ENCODE measurements around the gene ARMC10. TPM values are rescaled to one million over a fixed set of nuclear protein-coding genes. Genes with fewer than 3 reads are reported as not detected.
A peak's percentile ranks its signal among the peaks of the same experiment; 100 is the strongest.
"Not testable (repeated sequence)": the region's sequence is repeated elsewhere in the genome, so short reads cannot be mapped to it uniquely, and the experiment has no call there.

ARMC10 gene
- total RNA-seq, 2 experiments from 2014 or later, result 49.7 to 53.3 TPM

GRCh38 chr7:103080923-103081322 lies 6.0 kb downstream of the ARMC10 start:
- no peak overlapping the region for H3K4me3 Mint-ChIP-seq
- ChIA-PET CTCF (interaction anchor here (1.2 kb wide), 1 partner anchor 48 kb away, joined by 3 read pairs; no protein-coding TSS in a partner anchor), POLR2A (no interaction called here)
- intact Hi-C loops (cut with micrococcal nuclease), result no loop called here
- H3K36me3 Mint-ChIP-seq, result peaks cover 9% of the 10 kb centered on the region
- peaks cover 23% of the 10 kb centered on the region for H3K4me1 Mint-ChIP-seq (ENCODE audit: low read depth)
- no peak for DNase-seq
- no peaks in the 10 kb centered on the region for H3K27me3 Mint-ChIP-seq
- no peaks in the 10 kb centered on the region for H3K9me3 Mint-ChIP-seq
- no peak overlapping the region for H3K27ac Mint-ChIP-seq

GRCh38 chr7:103082497-103082896 lies 7.6 kb downstream of the ARMC10 start:
- ChIA-PET CTCF (no interaction called here), POLR2A (no interaction called here)
- Mint-ChIP-seq H3K27ac (no peak overlapping the region), H3K4me1 (ENCODE audit: low read depth) (peaks cover 13% of the 10 kb centered on the region), H3K27me3 (no peaks in the 10 kb centered on the region), H3K36me3 (peaks cover 18% of the 10 kb centered on the region), H3K9me3 (no peaks in the 10 kb centered on the region), H3K4me3 (no peak overlapping the region)
- DNase-seq, result no peak
- intact Hi-C loops (cut with micrococcal nuclease), result no loop called here

DNA sequence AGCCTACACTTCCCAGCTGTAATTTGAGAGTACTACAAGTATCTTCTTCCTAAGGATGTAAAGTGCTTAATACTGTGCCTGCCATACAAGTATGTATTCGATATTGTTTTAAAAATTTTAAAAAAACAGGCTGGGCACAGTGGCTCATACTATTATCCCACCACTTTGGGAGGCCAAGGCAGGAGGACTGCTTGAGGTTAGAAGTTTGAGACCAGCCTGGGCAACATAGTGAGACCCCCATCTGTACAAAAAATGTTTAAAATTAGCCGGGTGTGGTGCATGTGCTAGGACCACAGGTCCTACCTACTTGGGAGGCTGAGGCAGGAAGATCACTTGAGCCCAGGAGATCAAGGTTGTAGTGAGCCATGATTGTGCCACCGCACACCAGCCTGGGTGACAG lies 8.3 kb downstream of the ARMC10 start:
- H3K4me1 Mint-ChIP-seq (ENCODE audit: low read depth), result peaks cover 9% of the 10 kb centered on the region
- DNase-seq, result no peak
- no peaks in the 10 kb centered on the region for H3K9me3 Mint-ChIP-seq
- H3K27ac Mint-ChIP-seq, result no peak overlapping the region
- intact Hi-C loops (cut with micrococcal nuclease), result no loop called here
- ChIA-PET CTCF (no interaction called here), POLR2A (no interaction called here)
- H3K36me3 Mint-ChIP-seq, result peaks cover 20% of the 10 kb centered on the region
- H3K4me3 Mint-ChIP-seq, result no peak overlapping the region
- H3K27me3 Mint-ChIP-seq, result no peaks in the 10 kb centered on the region

- H3K4me1 Mint-ChIP-seq (ENCODE audit: low read depth); H3K27me3 Mint-ChIP-seq; intact Hi-C loops (cut with micrococcal nuclease); DNase-seq; H3K4me3 Mint-ChIP-seq; POLR2A ChIA-PET; H3K9me3 Mint-ChIP-seq: not testable (repeated sequence)
- Mint-ChIP-seq H3K27ac (peak overlapping the region; percentile 40), H3K36me3 (peaks cover 44% of the 10 kb centered on the region)
- CTCF ChIA-PET, result interaction anchor here (1.0 kb wide), 1 partner anchor 17 kb away, joined by 3 read pairs; the partner anchor contains the start of gene ARMC10
Observed at GRCh38 chr7:103092321-103092720, 17.4 kb downstream of the ARMC10 start.

- H3K27me3 Mint-ChIP-seq, result no peaks in the 10 kb centered on the region
- H3K4me3 Mint-ChIP-seq, result no peak overlapping the region
- no peaks in the 10 kb centered on the region for H3K4me1 Mint-ChIP-seq (ENCODE audit: low read depth)
- CTCF ChIA-PET, result interaction anchor here (1.0 kb wide), 1 partner anchor 18 kb away, joined by 3 read pairs; the partner anchor contains the start of gene ARMC10
- POLR2A ChIA-PET, result no interaction called here
- no peaks in the 10 kb centered on the region for H3K9me3 Mint-ChIP-seq
- no peak overlapping the region for H3K27ac Mint-ChIP-seq
- DNase-seq, result no peak
- intact Hi-C loops (cut with micrococcal nuclease), result no loop called here
- H3K36me3 Mint-ChIP-seq, result peaks cover 42% of the 10 kb centered on the region
Observed at GRCh38 chr7:103093429-103093828, 18.5 kb downstream of the ARMC10 start.

DNA sequence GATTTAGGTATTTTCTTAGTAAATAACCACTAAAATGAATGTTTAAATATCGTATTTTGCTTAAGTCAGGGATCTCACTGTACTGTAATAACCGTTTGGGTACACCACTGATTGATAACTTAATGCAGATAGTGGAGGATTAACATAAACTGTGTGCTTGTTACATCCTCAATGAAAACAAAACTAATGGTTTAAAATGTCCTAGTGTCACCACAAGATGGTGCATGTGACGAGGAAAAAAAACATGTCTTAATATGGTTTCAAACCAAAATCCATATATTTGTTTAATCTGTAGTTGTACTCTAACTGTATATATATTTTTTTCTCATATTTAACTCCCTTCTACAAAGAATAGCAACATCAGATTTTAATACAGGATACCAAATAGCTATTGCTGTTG lies 19.2 kb downstream of the ARMC10 start:
- ChIA-PET CTCF (no interaction called here), POLR2A (no interaction called here)
- H3K36me3 Mint-ChIP-seq, result peaks cover 38% of the 10 kb centered on the region
- no peaks in the 10 kb centered on the region for H3K9me3 Mint-ChIP-seq
- no peaks in the 10 kb centered on the region for H3K4me1 Mint-ChIP-seq (ENCODE audit: low read depth)
- H3K27ac Mint-ChIP-seq, result no peak overlapping the region
- no peak overlapping the region for H3K4me3 Mint-ChIP-seq
- DNase-seq, result no peak
- intact Hi-C loops (cut with micrococcal nuclease), result no loop called here
- H3K27me3 Mint-ChIP-seq, result no peaks in the 10 kb centered on the region

- CTCF ChIA-PET; H3K9me3 Mint-ChIP-seq; intact Hi-C loops (cut with micrococcal nuclease); H3K27me3 Mint-ChIP-seq; H3K27ac Mint-ChIP-seq; POLR2A ChIA-PET; H3K4me1 Mint-ChIP-seq (ENCODE audit: low read depth); DNase-seq; H3K4me3 Mint-ChIP-seq: not testable (repeated sequence)
- H3K36me3 Mint-ChIP-seq, result peaks cover 33% of the 10 kb centered on the region
Observed at GRCh38 chr7:103095558-103095957, 20.6 kb downstream of the ARMC10 start.

- POLR2A ChIA-PET, result no interaction called here
- CTCF ChIA-PET, result interaction anchor here (1.0 kb wide), 1 partner anchor 309 kb away, joined by 4 read pairs; no protein-coding TSS in a partner anchor
- no peak for DNase-seq
- no peaks in the 10 kb centered on the region for H3K9me3 Mint-ChIP-seq
- H3K4me3 Mint-ChIP-seq, result no peak overlapping the region
- H3K4me1 Mint-ChIP-seq (ENCODE audit: low read depth), result no peaks in the 10 kb centered on the region
- no peaks in the 10 kb centered on the region for H3K27me3 Mint-ChIP-seq
- H3K27ac Mint-ChIP-seq, result no peak overlapping the region
- intact Hi-C loops (cut with micrococcal nuclease), result no loop called here
- peaks cover 30% of the 10 kb centered on the region for H3K36me3 Mint-ChIP-seq
Observed at GRCh38 chr7:103097041-103097440, 22.1 kb downstream of the ARMC10 start.

DNA sequence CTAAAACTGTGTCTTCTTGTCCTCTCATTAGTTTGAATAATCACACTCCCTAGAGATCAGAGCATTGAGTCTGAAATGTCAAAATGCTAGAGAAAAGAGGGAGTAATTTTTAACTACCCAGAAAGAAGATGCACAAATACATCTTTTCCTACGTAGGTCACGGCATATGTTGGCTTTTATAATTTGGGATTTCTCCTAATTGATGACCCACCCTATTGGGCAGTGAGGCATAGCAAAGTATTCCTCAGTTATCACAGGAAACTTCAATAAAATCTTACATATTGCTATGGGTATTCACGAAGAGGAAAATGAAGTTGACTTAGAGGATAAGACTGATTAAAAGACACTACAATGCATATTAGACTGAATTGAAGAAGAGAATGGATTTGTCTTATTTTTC lies 25.4 kb downstream of the ARMC10 start:
- Mint-ChIP-seq H3K4me1 (ENCODE audit: low read depth) (no peaks in the 10 kb centered on the region), H3K27me3 (no peaks in the 10 kb centered on the region), H3K27ac (no peak overlapping the region), H3K36me3 (peaks cover 22% of the 10 kb centered on the region), H3K9me3 (no peaks in the 10 kb centered on the region), H3K4me3 (no peak overlapping the region)
- DNase-seq, result no peak
- ChIA-PET CTCF (no interaction called here), POLR2A (no interaction called here)
- intact Hi-C loops (cut with micrococcal nuclease), result no loop called here

DNA sequence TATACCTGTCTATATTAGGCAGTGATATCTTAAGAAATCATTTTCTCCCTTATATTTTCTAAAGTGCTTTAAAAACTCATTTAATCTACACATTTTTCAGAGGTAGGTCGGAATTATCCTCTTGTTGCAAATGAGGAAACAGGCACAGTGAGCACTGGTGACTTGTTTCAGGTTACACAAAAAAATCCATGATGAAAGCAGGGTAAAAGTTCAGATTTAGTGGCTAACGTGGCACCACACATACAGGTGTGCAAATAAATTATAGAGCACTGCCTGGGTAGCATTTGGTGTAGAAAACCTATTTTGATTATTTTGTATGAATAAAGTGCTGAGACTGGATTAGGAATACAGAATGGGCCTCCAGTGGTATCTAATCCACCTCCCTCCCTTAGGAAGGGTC lies 26.6 kb downstream of the ARMC10 start:
- Mint-ChIP-seq H3K36me3 (peaks cover 18% of the 10 kb centered on the region), H3K9me3 (no peaks in the 10 kb centered on the region), H3K4me1 (ENCODE audit: low read depth) (no peaks in the 10 kb centered on the region), H3K4me3 (no peak overlapping the region), H3K27me3 (no peaks in the 10 kb centered on the region), H3K27ac (no peak overlapping the region)
- ChIA-PET CTCF (no interaction called here), POLR2A (no interaction called here)
- DNase-seq, result no peak
- intact Hi-C loops (cut with micrococcal nuclease), result no loop called here

DNA sequence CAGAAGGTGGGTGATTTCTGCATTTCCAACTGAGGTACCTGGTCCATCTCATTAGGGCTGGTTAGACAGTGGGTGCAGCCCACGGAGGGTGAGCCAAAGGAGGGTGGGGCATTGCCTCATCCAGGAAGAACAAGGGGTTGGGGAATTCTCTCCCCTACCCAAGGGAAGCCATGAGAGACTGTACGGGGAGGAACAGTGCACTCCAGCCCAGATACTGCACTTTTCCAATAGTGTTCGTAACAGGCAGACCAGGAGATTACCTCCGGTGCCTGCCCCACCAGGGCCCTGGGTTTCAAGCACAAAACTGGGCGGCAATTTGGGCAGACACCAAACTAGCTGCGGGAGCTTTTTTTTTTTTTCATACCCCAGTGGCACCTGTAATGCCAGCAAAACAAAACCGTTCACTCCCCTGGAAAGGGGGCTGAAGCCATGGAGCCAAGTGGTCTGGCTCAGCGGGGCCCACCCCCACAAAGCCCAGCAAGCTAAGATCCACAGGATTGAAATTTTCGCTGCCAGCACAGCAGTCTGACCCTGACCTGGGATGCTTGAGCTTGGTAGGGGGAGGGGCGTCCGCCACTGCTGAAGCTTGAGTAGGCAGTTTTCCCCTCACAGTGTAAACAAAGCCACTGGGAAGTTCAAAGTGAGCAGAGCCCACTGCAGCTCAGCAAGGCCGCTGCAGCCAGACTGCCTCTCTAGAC lies 31.2 kb downstream of the ARMC10 start:
- H3K27ac Mint-ChIP-seq, result no peak overlapping the region
- H3K36me3 Mint-ChIP-seq, result peaks cover 39% of the 10 kb centered on the region
- no peak for DNase-seq
- peaks cover 17% of the 10 kb centered on the region for H3K9me3 Mint-ChIP-seq
- H3K4me3 Mint-ChIP-seq, result no peak overlapping the region
- intact Hi-C loops (cut with micrococcal nuclease), result no loop called here
- no peaks in the 10 kb centered on the region for H3K27me3 Mint-ChIP-seq
- ChIA-PET POLR2A (no interaction called here), CTCF (no interaction called here)
- H3K4me1 Mint-ChIP-seq (ENCODE audit: low read depth), result peaks cover 7% of the 10 kb centered on the region

DNA sequence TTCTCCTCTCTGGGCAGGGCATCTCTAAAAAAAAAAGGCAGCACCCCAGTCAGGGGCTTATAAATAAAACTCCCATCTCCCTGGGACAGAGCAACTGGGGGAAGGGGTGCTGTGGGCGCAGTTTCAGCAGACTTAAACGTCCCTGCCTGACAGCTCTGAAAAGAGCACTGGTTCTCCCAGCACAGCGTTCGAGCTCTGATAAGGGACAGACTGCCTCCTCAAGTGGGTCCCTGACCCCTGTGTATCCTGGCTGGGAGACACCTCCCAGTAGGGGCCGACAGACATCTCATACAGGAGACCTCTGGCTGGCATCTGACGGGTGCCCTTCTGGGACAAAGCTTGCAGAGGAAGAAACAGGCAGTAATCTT lies 31.7 kb downstream of the ARMC10 start:
- H3K27ac Mint-ChIP-seq; DNase-seq; H3K4me1 Mint-ChIP-seq (ENCODE audit: low read depth); intact Hi-C loops (cut with micrococcal nuclease); CTCF ChIA-PET; H3K27me3 Mint-ChIP-seq; POLR2A ChIA-PET; H3K4me3 Mint-ChIP-seq: not testable (repeated sequence)
- Mint-ChIP-seq H3K36me3 (peaks cover 43% of the 10 kb centered on the region), H3K9me3 (peaks cover 17% of the 10 kb centered on the region)

- Mint-ChIP-seq H3K4me3 (no peak overlapping the region), H3K27me3 (no peaks in the 10 kb centered on the region), H3K36me3 (peaks cover 50% of the 10 kb centered on the region), H3K4me1 (ENCODE audit: low read depth) (peaks cover 7% of the 10 kb centered on the region), H3K9me3 (peaks cover 22% of the 10 kb centered on the region), H3K27ac (no peak overlapping the region)
- no peak for DNase-seq
- ChIA-PET CTCF (no interaction called here), POLR2A (no interaction called here)
- intact Hi-C loops (cut with micrococcal nuclease), result no loop called here
Observed at GRCh38 chr7:103113164-103113563, 38.2 kb downstream of the ARMC10 start.
